H1 (cell line): ENCODE measurements around the gene BRCA2. TPM values are rescaled to one million over a fixed set of nuclear protein-coding genes. Genes with fewer than 3 reads are reported as not detected.

Experiments
- CTCF ChIA-PET: fragments of 300-600 bp; sonication (Branson Sonifier 250); formaldehyde crosslinking; loops from one replicate; lab custom pipeline; 2021; ENCODE audit not compliant: partially characterized antibody; lab: Charles Lee
- POLR2A ChIA-PET: fragments of 300-600 bp; sonication (Branson Sonifier 250); formaldehyde crosslinking; loops from one replicate; lab custom pipeline; 2021; ENCODE audit warnings: inconsistent platforms; ENCODE audit not compliant: partially characterized antibody; lab: Charles Lee
- DNase-seq, 2 experiments: peaks; one replicate each; pipeline versions ENCODE4 v3.0.0 to v3.0.0-alpha.2; 2010 to 2022; ENCODE audit warnings: low spot score in 2 of 2, low read depth in 1 of 2, mixed read lengths in 1 of 2
- FAIRE-seq: peaks from 2 replicates; lab custom pipeline; 2011; peaks lifted over from hg19 to GRCh38; lab: Jason Lieb, UNC
- H2AFZ ChIP-seq: 2 replicates; pipeline ENCODE4 v1.8.1; 2012; ENCODE audit warnings: low read length, inconsistent platforms
- H2AK5ac ChIP-seq: 2 replicates; pipeline ENCODE4 v1.6.1; 2013; ENCODE audit warnings: low read depth, low read length
- H2BK120ac ChIP-seq: replicated peaks from 2 replicates; pipeline ENCODE3; 2013; ENCODE audit warnings: low read depth, low read length, inconsistent platforms
- H2BK12ac ChIP-seq: 2 replicates; pipeline ENCODE4 v1.6.1; 2013; ENCODE audit warnings: low read depth, low read length
- H2BK15ac ChIP-seq: 2 replicates; pipeline ENCODE4 v1.6.1; 2013; ENCODE audit warnings: low read length
- H2BK20ac ChIP-seq: 2 replicates; pipeline ENCODE4 v1.6.1; 2013; ENCODE audit warnings: low read length
- H2BK5ac ChIP-seq: 2 replicates; pipeline ENCODE4 v1.6.1; 2013; ENCODE audit warnings: low read depth, low read length
- H3K14ac ChIP-seq: 2 replicates; pipeline ENCODE4 v1.6.1; 2013; ENCODE audit warnings: inconsistent platforms; ENCODE audit not compliant: insufficient read length
- H3K18ac ChIP-seq: 2 replicates; pipeline ENCODE4 v1.6.1; 2013; ENCODE audit warnings: low read length; ENCODE audit errors: extremely low read depth
- H3K23ac ChIP-seq: 2 replicates; pipeline ENCODE4 v1.6.1; 2013; ENCODE audit warnings: inconsistent platforms; ENCODE audit not compliant: insufficient read length
- H3K23me2 ChIP-seq: 2 replicates; pipeline ENCODE4 v1.6.1; 2013; ENCODE audit warnings: low read depth, low read length
- H3K27ac ChIP-seq: 2 replicates; pipeline ENCODE4 v1.6.1; 2011; ENCODE audit warnings: low read depth, low read length, inconsistent platforms
- H3K27me3 ChIP-seq, 4 experiments: replicated peaks in 1 of 4; 1 replicate in 1 of 4; 2 replicates in 3 of 4; pipeline versions ENCODE4 v1.6.1 to v1.8.1; 2011 to 2013; ENCODE audit warnings: low read length in 3 of 4, mild to moderate bottlenecking in 3 of 4, inconsistent platforms in 2 of 4, mixed read lengths in 2 of 4, moderate library complexity in 1 of 4; ENCODE audit not compliant: control insufficient read depth in 3 of 4, insufficient read depth in 3 of 4; ENCODE audit errors: extremely low read depth in 1 of 4
- H3K36me3 ChIP-seq, 4 experiments: 2 replicates each; pipeline versions ENCODE4 v1.6.1 to v1.8.1; 2011 to 2013; ENCODE audit warnings: mild to moderate bottlenecking in 4 of 4, low read length in 3 of 4, moderate library complexity in 2 of 4, control low read depth in 1 of 4, inconsistent platforms in 1 of 4; ENCODE audit not compliant: insufficient read depth in 4 of 4, control insufficient read depth in 2 of 4
- H3K4ac ChIP-seq: replicated peaks from 2 replicates; pipeline ENCODE3; 2013; ENCODE audit warnings: low read length, low read depth, mixed read lengths, inconsistent platforms; ENCODE audit not compliant: insufficient read length
- H3K4me1 ChIP-seq, 4 experiments: replicated peaks in 1 of 4; 1 replicate in 1 of 4; 2 replicates in 3 of 4; pipeline versions ENCODE4 v1.6.1 to v1.8.1; 2011 to 2013; ENCODE audit warnings: low read length in 3 of 4, inconsistent platforms in 2 of 4, mixed read lengths in 1 of 4; ENCODE audit not compliant: insufficient read depth in 4 of 4, control insufficient read depth in 3 of 4
- H3K4me2 ChIP-seq, 2 experiments: 2 replicates each; pipeline versions ENCODE4 v1.6.1 to v1.8.1; 2011 to 2013; ENCODE audit warnings: low read depth in 2 of 2, low read length in 2 of 2, control low read depth in 1 of 2, inconsistent platforms in 1 of 2, mild to moderate bottlenecking in 1 of 2; ENCODE audit not compliant: insufficient read depth in 1 of 2
- H3K4me3 ChIP-seq, 4 experiments: fragments of 200-600, 300-600 bp in 1 of 4; sonication (generic), shearing (Covaris generic), sonication (Bioruptor Twin) in 1 of 4; 2 replicates each; pipeline versions ENCODE4 v1.5.1 to v1.8.1; 2011 to 2016; ENCODE audit warnings: low read length in 4 of 4, low read depth in 3 of 4, control low read depth in 2 of 4, inconsistent platforms in 2 of 4, mild to moderate bottlenecking in 2 of 4, mixed read lengths in 1 of 4, moderate library complexity in 1 of 4; ENCODE audit not compliant: insufficient read depth in 2 of 4; ENCODE audit errors: extremely low read depth in 1 of 4
- H3K56ac ChIP-seq: replicated peaks from 2 replicates; pipeline ENCODE3; 2013; ENCODE audit warnings: low read depth, mild to moderate bottlenecking, mixed read lengths, low read length, inconsistent platforms; ENCODE audit not compliant: insufficient read length
- H3K79me1 ChIP-seq: 2 replicates; pipeline ENCODE4 v1.6.1; 2013; ENCODE audit warnings: low read depth, low read length, control low read depth
- H3K79me2 ChIP-seq, 2 experiments: 2 replicates each; pipeline versions ENCODE4 v1.6.1 to v1.8.1; 2012 to 2013; ENCODE audit warnings: low read length in 2 of 2, mild to moderate bottlenecking in 2 of 2, inconsistent platforms in 1 of 2; ENCODE audit not compliant: insufficient read depth in 2 of 2, control insufficient read depth in 1 of 2
- H3K9ac ChIP-seq, 4 experiments: replicated peaks in 1 of 4; 1 replicate in 1 of 4; 2 replicates in 3 of 4; pipeline versions ENCODE4 v1.6.1 to v1.8.1; 2011 to 2013; ENCODE audit warnings: low read depth in 3 of 4, low read length in 3 of 4, control low read depth in 2 of 4, mild to moderate bottlenecking in 2 of 4, moderate library complexity in 2 of 4, inconsistent platforms in 1 of 4; ENCODE audit errors: extremely low read depth in 1 of 4
- H3K9me3 ChIP-seq, 2 experiments: 2 replicates each; pipeline versions ENCODE4 v1.6.1 to v1.8.1; 2012 to 2013; ENCODE audit warnings: mild to moderate bottlenecking in 2 of 2, moderate library complexity in 2 of 2, control low read depth in 1 of 2, inconsistent platforms in 1 of 2, low read depth in 1 of 2, low read length in 1 of 2, mixed read lengths in 1 of 2; ENCODE audit not compliant: insufficient read depth in 2 of 2
- H4K20me1 ChIP-seq, 2 experiments: replicated peaks in 1 of 2; 2 replicates each; pipeline versions ENCODE3 to v1.8.1; 2011 to 2013; ENCODE audit warnings: inconsistent platforms in 2 of 2, low read length in 2 of 2, mild to moderate bottlenecking in 1 of 2; ENCODE audit not compliant: insufficient read depth in 2 of 2, control insufficient read depth in 1 of 2
- H4K5ac ChIP-seq: 2 replicates; pipeline ENCODE4 v1.6.1; 2013; ENCODE audit warnings: low read length, low read depth, mixed read lengths, inconsistent platforms; ENCODE audit not compliant: insufficient read length
- H4K8ac ChIP-seq: 2 replicates; pipeline ENCODE4 v1.8.0; 2013; ENCODE audit warnings: mild to moderate bottlenecking, moderate library complexity, low read length, inconsistent platforms; ENCODE audit not compliant: insufficient read depth; ENCODE audit errors: extremely low read depth
- H4K91ac ChIP-seq: replicated peaks from 2 replicates; pipeline ENCODE3; 2013; ENCODE audit warnings: low read length, mixed read lengths, inconsistent platforms; ENCODE audit not compliant: insufficient read length
- BCL11A ChIP-seq, 2 experiments: IDR thresholded peaks; one replicate each; pipeline ENCODE4 v1.6.1; 2011; ENCODE audit warnings: low read depth in 2 of 2, low read length in 2 of 2, mild to moderate bottlenecking in 2 of 2
- EGR1 ChIP-seq: IDR thresholded peaks from 2 replicates; pipeline ENCODE4 v1.6.1; 2011; ENCODE audit warnings: low read depth, low read length, borderline replicate concordance
- EP300 ChIP-seq, 2 experiments: IDR thresholded peaks; 1 replicate in 1 of 2; 2 replicates in 1 of 2; pipeline ENCODE4 v1.6.1; 2011 to 2012; ENCODE audit warnings: low read depth in 2 of 2, low read length in 2 of 2, mild to moderate bottlenecking in 2 of 2, borderline replicate concordance in 1 of 2, inconsistent platforms in 1 of 2, moderate library complexity in 1 of 2
- HDAC6 ChIP-seq: IDR thresholded peaks from one replicate; pipeline ENCODE4 v1.7.1; 2012; ENCODE audit warnings: low read depth, mild to moderate bottlenecking, inconsistent platforms, low read length, moderate library complexity
- POU5F1 ChIP-seq: IDR thresholded peaks from 2 replicates; pipeline ENCODE4 v1.6.1; 2011; ENCODE audit warnings: low read depth, mild to moderate bottlenecking, low read length, moderate library complexity
- RFX5 ChIP-seq: IDR thresholded peaks from 2 replicates; pipeline ENCODE4 v1.6.1; 2011; ENCODE audit warnings: low read depth, low read length, improper control_type of control experiment, borderline replicate concordance
- SIN3A ChIP-seq, 2 experiments: IDR thresholded peaks in 1 of 2; conservative IDR thresholded peaks in 1 of 2; 2 replicates each; pipeline ENCODE4 v1.6.1; 2011 to 2012; ENCODE audit warnings: low read length in 2 of 2, improper control_type of control experiment in 1 of 2, low read depth in 1 of 2, mild to moderate bottlenecking in 1 of 2
- SIRT6 ChIP-seq: IDR thresholded peaks from one replicate; pipeline ENCODE4 v1.7.1; 2012; ENCODE audit warnings: low read length, inconsistent platforms
- SRF ChIP-seq: IDR thresholded peaks from 2 replicates; pipeline ENCODE4 v1.6.1; 2011; ENCODE audit warnings: mild to moderate bottlenecking, low read depth, low read length, moderate library complexity
- TCF12 ChIP-seq: IDR thresholded peaks from 2 replicates; pipeline ENCODE4 v1.6.1; 2011; ENCODE audit warnings: low read depth, mild to moderate bottlenecking, low read length
- WGBS, 2 experiments: shearing (Covaris generic) in 1 of 2; methylation state at CpG; one replicate each; pipeline versions ENCODE4 v1.1.6 to v1.1.7; 2013 to 2015; ENCODE audit warnings: low lambda C conversion rate in 2 of 2, mixed read lengths in 2 of 2, inconsistent platforms in 1 of 2, low coverage in 1 of 2, missing lambda C conversion rate in 1 of 2; ENCODE audit not compliant: insufficient replicate concordance in 2 of 2, insufficient coverage in 1 of 2, insufficient read length in 1 of 2; ENCODE audit errors: extremely low coverage in 1 of 2, missing lambda C conversion rate in 1 of 2; 5-methylcytosine and 5-hydroxymethylcytosine counted together
- polyA plus RNA-seq, 7 experiments: library from polyadenylated mRNA; depleted of rRNA in 3 of 7; stranded (reverse) in 5 of 7; unstranded in 2 of 7; fragments of >200 nt in 5 of 7; fragments of 200-250 nt in 2 of 7; gene quantifications; 1 replicate in 5 of 7; 2 replicates in 1 of 7; 4 replicates in 1 of 7; pipeline versions ENCODE4 v1.2.1 to v1.2.3, GENCODE V29; 2011 to 2013; ENCODE audit warnings: missing spikeins in 2 of 7, mixed read lengths in 2 of 7
- total RNA-seq: library from RNA; stranded (reverse); fragmentation: NEBNext Ultra II Directional; extraction: Animal tissue kit (Norgen Biotek cat#: 25700); gene quantifications from 2 replicates; pipeline ENCODE4 v1.2.1, GENCODE V29; 2021
- TF ChIP-seq, protein P1 (sequence below): IDR thresholded peaks from 2 replicates; pipeline ENCODE4 v1.6.1; 2012; ENCODE audit warnings: inconsistent platforms

Gene BRCA2
- total and polyA plus RNA-seq, 2 of the 8 experiments (the other 6 are each of a cell fraction or from before 2014, with no cell fraction given): 4.2 to 24.9 TPM

DNA sequence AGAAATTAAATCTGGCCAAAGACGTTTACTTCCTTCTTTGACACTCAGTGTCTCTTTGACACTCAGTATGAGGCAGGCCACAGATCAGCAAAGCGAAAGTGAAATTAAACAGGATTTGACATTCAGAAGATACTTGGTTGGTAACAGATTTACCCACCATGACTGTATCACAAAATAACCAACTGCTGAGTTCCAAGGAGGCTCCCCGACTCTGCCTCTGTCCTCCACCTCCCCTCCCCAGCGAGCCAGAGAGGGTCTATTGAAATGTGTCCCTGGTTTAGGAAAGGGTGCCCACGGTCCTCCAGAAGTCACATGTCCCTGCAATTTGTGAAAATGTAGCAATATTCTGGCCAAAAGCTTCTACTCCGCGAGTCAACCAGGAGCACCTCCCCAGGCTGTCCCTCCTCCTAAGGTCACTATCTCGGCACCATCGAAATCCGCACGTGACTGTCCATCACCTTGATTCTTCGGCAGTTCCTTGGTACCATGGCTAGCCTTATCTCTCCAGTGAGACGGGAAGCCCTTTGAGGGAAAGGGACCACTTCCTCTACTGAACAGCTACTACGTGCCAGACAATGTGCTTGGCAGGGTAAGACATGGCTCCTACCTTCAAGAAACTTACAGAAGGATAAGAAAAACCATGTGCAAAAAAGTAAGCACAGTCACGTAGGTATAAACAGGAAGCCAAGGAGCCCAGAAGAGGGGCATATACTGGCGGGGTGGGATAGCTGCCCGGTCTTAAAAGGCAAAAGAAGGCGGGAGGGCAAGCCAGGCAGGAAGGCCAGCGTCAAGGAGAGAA lies 111.1 kb downstream of the BRCA2 start:
- ChIA-PET POLR2A (interaction anchor here (0.9 to 1.9 kb wide), 3 partner anchors 8 to 112 kb away, joined by 3 to 5 read pairs (median 3); partner anchors contain the start of gene N4BP2L2), CTCF (interaction anchor here (0.8 kb wide), 1 partner anchor 145 kb away, joined by 3 read pairs; no protein-coding TSS in a partner anchor)
- Histone ChIP-seq H2AK5ac (no peak overlapping the region), H2BK12ac (0 out of 2 replicates have a peak overlapping the region, but pooled peaks have one; percentile 52), H3K79me1 (no peaks in the 10 kb centered on the region; the same call in 1 of the 2 replicates), H3K18ac (peak overlapping the region; percentile 57; the same call in 1 of the 2 replicates), H2AFZ (peak overlapping the region; percentile 89; the same call in 1 of the 2 replicates), H3K14ac (no peak overlapping the region), H2BK15ac (0 out of 2 replicates have a peak overlapping the region, but pooled peaks have one; percentile 63), H3K27ac (no peak overlapping the region), H3K23ac (no peak overlapping the region), H3K79me2 (no peaks in the 10 kb centered on the region), H4K5ac (no peak overlapping the region), H3K9me3 (no peaks in the 10 kb centered on the region), H3K9ac (peak overlapping the region in 1 of 4 experiments; percentile 61; a peak in 3 of 7 replicates), H3K36me3 (no peaks in the 10 kb centered on the region), H3K4me1 (peaks cover 4% of the 10 kb centered on the region in 4 experiments; a peak in 6 of 7 replicates), H2BK20ac (no peak overlapping the region), H3K27me3 (peaks cover 0 to 10% (median 6%) of the 10 kb centered on the region in 4 experiments; a peak in 5 of 7 replicates), H3K4ac (no peak overlapping the region), H2BK5ac (no peak overlapping the region), H3K4me2 (peak overlapping the region; percentile 77 to 94), H3K4me3 (peak overlapping the region; percentile 61 to 84 (median 83)), H3K56ac (no peak overlapping the region), H3K23me2 (peaks cover 5% of the 10 kb centered on the region; the same call in 1 of the 2 replicates), H2BK120ac (no peak overlapping the region), H4K8ac (peak overlapping the region; percentile 81; the same call in 1 of the 2 replicates), H4K20me1 (peaks cover 0 to 2% of the 10 kb centered on the region in 2 experiments), H4K91ac (no peak overlapping the region)
- FAIRE-seq (no peak), DNase-seq (no peak)
- WGBS, 2 experiments: 65% methylated on average over 19 of the region's 19 CpGs; no CpG with 5 or more reads in 1 of the 2 experiments
- TF ChIP-seq EGR1 (no peak), BCL11A (IDR thresholded peaks at IDR 0.05; ENCODE audit: low read depth in 2 of 2, low read length in 2 of 2) (no peak), SRF (no peak), EP300 (IDR thresholded peaks at IDR 0.05; ENCODE audit: borderline replicate concordance in 1 of 2, low read depth in 2 of 2, low read length in 2 of 2) (no peak), RFX5 (no peak), POU5F1 (no peak), HDAC6 (no peak), TCF12 (no peak), SIN3A (conservative IDR thresholded peaks at IDR 0.05 in 1 of 2, IDR thresholded peaks at IDR 0.05 in 1 of 2; ENCODE audit: low read depth in 1 of 2, low read length in 2 of 2) (no peak), SIRT6 (no peak)
- TF ChIP-seq, protein P1, sequence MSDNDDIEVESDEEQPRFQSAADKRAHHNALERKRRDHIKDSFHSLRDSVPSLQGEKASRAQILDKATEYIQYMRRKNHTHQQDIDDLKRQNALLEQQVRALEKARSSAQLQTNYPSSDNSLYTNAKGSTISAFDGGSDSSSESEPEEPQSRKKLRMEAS: no peak
